Hematopoietic multipotent progenitor cell treated with erythropoietin and hydrocortisone succinate and interleukin-3 and kit ligand, for 15 days (in vitro differentiated cells): ENCODE measurements around the gene IFIT5.
"Not testable (repeated sequence)": the region's sequence is repeated elsewhere in the genome, so short reads cannot be mapped to it uniquely, and the experiment has no call there.

ENCODE experiments used
- DNase-seq: peaks from one replicate; pipeline ENCODE4 v3.0.0-alpha.2; 2015; ENCODE audit warnings: low spot score

The IFIT5 gene, protein sequence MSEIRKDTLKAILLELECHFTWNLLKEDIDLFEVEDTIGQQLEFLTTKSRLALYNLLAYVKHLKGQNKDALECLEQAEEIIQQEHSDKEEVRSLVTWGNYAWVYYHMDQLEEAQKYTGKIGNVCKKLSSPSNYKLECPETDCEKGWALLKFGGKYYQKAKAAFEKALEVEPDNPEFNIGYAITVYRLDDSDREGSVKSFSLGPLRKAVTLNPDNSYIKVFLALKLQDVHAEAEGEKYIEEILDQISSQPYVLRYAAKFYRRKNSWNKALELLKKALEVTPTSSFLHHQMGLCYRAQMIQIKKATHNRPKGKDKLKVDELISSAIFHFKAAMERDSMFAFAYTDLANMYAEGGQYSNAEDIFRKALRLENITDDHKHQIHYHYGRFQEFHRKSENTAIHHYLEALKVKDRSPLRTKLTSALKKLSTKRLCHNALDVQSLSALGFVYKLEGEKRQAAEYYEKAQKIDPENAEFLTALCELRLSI

DNA sequence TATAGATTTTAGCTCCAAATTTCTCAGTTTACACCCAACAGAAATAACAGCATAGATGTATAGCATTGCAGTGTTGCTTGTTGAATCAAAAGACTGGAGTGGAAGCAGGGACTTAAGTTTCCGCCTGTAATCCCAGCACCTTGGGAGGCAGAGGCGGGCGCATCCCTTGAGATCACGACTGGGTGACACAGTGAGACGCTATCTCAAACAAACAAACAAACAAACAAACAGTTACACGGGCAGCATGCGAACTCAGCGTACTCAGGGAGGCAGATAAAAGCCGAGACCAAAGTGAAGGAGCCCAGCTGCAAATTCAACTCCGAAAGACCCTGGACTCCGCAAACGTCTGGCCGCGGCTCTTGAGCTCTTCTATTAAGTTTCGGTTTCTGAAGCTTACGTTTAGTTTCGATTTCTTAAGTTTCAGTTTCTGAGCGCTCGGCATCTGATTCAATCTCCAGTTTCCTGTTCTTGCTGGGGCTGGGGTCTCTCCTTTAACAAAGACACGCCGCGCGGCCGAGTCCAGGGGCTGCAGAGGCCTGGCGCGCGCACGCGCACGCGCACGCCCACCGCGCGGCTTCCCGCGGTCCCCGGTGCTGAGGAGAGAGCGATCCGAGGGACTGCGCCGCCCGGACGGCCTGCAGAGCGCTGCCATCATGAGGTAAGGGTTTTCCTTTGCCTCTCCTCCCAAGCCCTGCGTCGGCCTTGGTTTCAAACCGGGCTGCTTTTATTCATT, at the start of gene IFIT5:
Gene IFIT5, plus strand, starts transcription at position 423 of the 733 bp plus-strand sequence. Its CDS starts 231 bp downstream, at position 654.
- DNase-seq = peak; percentile 73

DNA sequence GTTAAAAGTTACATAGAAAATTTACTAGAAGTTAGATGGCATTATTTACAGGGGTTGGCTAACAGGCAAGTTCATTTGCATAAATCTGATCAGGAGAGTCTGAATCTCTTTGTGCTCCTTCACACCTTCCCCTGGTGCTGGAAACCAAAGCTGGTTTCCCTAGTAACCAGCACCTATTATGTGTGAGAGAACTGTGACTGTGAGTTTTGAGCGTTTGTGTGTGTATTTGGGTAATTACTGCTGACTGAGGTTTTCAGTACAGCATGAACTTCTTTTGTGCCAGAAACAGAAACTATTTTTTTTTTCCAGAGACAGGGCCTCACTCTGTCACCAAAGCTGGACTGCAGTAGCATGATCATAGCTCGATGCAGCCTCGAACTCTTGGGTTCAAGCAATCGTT, 46.8 kb upstream of the IFIT5 start:
- no peak for DNase-seq

DNA sequence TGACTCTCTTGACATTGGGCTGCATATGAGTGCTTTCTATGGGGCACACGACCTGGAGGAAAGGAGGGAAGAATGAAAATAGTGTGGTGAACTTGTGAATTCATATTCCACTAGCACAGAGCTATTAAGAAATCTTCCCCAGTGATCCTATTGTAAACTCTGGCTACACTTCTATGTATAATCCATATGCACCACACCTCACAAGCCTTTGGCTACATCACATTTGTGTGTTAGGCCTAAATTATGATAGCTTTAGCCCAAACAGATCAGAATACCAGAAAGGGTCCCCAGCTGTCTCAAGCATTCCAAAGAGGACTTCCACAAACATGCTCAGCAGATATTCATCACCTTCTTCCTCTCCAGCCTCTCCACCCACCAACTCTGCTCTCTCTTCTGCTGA, 46.2 kb upstream of the IFIT5 start:
- DNase-seq = no peak

DNA sequence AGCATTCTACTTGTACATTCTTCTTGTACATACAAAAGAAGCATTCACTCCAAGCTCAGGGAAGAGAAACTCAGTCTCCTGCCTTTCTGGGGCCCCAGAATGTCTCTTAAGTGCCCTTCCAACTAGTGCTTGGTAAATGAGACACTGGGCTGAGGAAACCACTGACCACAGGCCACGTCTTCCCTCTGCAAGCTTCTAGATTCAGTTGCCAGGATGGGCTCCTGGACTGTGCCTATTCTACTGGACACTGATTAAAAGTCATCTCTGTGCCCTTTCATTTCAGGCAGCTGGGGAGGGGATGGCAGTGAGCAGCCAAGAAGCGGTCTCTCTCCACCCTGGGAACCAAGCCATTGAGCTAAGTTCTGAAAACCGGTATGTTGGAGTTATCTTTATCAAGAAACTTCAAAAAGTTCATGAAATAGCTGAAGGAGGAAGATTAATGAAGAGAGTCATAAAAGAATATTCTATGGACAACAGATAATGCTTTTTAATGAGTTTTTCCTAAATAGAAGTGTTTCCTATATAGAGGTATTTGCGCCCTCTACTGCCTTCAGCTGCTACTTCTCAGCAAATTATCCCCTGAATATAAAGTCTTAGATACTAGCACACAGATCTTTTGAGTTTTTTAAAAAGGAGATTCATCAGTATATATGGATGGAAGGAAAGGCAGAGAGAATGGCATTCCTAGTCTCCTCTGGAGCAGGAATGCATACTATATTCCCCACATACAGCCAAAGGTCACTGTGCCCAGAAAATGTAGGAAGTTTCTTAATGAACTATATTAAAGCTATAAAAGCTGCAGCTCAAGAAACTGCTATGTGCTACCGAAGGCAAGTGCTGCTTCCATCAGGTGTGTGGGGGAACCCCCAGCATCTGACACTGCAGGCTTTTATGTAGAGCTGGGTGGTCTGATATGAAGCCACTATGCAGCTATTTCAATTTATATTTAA, 44.9 kb upstream of the IFIT5 start:
- peak; percentile 60 for DNase-seq

DNA sequence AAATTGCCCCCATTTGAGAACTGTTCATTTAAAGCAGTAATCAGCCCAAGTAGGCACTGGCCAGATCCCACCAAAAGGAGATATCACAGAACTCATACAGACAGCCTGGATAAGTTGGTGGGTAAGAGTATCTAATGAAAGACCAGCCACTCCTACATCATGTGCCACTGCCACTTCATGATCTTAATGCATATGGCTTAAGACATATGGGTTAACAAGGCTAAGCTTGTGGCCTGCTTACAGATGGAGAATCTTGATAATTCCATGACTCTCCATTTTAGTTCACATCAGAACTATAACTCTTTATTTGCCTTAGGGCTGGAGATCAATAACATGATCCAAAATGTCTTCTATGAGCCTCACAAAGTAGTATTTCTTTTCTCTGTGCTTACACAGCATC, 43.3 kb upstream of the IFIT5 start:
- peak; percentile 51 for DNase-seq

DNA sequence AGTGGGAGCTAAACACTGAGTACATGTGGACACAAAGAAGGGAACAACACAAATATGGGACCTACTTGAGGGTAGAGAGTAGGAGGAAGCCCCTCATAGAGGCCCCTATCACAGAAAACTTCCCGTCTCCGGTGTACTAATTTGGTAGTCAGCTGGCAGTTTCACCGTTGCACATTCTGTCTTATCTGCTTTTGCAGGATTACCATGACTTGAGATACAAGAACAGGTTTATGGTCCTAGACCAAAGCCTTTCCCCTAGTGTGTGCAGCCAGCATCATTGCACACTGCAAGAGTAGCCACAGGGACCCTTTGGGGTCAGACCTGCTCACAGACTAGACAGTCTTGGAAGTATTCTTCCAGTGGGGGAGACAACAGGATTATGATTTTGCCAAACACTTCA, 42.4 kb upstream of the IFIT5 start:
- peak; percentile 49 for DNase-seq

DNA sequence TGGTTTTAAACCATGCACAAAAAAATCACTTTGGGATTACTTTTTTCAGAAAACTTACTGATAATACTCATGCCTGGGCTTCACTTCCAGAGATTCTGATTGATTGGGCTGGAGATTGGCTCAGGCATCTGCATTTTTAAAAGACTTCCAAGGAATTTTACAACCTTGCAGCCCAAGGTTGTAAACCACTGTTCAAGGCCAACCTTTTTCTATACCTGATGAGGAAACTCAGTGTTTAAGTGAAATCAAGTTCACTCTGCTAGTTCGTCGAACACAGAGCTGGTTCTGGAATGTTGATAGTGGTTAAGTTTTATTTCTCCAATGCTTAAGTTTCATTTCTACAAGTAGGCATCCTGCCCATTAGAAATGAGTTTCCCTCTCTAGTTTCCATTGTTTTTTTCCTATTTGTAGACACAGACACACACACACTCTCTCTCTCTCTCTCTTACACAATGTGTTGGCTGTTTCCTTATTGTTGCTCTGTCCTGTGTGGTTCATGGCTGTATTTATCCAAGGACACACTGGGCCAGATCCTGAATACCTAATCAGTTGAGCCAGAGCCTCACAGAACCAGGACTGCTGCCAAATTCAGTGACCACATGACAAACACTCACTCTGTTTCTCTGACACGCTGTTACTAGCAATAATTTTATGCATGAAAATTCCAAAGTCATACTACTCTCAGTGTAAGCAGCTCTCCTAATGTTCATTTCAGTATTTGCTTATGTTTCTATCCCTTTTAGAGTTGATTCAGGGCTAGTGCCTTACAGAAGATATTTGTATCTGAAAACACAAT, 40.3 kb upstream of the IFIT5 start:
- peak; percentile 89 for DNase-seq

DNA sequence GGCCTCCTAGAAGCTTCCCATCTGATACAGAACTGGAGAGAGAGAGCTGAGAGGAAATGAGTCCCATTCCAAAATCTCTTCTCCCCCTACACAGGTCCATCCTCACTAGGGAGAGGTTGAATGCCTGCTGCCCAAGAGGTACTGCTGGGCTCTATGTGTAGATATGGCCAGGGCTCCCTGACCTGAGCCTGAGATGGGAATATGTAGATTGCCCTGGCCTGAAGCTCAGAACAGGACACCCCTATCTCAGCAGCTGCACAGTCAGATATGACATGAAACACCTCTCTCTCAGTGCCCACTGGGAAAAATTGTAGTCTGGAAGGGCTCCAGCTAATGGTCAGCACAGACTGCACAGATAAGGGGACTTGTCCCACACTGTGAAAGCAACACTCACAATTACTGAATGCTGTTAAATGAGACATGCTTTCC, 39.6 kb upstream of the IFIT5 start:
- DNase-seq = peak; percentile 77

DNA sequence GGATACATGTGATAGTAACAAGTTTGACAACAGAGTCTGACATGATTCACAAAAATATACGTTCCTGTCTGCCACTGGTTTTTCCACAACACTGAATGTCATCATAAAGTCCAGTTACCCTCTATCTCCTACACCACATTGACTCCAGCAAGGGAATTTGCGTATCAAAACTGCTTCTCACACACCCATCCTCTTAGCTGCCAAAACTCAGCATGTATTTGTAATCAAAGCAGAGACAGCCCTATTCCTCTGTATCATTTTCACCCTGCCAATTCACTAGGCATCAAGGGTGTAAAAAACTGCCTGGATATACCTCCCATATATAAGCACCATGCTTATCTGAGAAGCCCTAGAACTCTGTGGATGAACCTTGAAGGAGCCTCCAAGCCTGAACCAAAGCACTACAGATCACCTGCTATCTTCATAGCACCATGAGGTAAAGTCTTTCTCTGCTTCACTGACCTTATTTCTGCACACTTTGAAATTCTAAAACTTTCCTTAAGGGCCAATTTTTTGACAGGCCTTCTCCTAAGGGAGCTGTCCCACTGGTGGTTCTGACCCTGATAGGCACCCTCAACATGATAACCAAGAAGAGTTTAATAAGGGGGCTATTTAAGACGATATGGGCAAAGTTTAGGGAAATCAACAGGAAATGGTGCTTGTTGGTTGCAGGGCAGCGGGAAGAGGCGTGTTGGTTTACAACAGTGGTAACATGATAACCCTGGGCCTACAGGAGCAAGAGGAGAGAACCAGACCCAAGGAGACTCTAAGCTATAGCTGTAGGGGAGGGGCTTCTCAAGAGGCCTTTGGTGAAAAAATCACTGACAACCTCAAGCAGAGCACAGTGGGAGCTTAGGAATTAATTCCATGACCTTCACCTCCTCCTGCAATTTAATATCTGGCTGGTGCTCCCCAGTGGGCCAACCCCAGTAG, 36.4 kb upstream of the IFIT5 start, which contains the start of gene IFIT1B:
Gene IFIT1B, plus strand, starts transcription at position 352 of the 933 bp plus-strand sequence. Its CDS starts 80 bp downstream, at position 432.
- DNase-seq = peak; percentile 91

DNA sequence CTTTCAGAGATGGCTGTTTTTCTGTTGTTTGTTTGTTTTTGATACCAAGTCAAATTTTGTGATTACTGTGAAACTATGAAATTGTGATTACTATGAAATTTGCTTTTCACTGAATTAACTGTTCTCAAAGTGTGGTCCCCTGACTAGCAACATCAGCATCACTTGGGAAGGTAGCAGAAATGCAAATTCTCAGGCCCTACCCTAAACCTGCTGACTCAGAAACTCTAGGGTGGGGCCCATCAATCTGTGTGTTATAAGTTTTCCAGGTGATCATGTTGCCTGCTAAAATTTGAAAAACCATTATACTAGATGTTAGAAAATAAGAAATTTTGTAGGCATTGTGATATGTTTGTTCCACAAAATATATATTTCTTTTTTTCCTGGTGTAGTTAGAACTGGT, 35.3 kb upstream of the IFIT5 start:
- DNase-seq = peak; percentile 33

DNA sequence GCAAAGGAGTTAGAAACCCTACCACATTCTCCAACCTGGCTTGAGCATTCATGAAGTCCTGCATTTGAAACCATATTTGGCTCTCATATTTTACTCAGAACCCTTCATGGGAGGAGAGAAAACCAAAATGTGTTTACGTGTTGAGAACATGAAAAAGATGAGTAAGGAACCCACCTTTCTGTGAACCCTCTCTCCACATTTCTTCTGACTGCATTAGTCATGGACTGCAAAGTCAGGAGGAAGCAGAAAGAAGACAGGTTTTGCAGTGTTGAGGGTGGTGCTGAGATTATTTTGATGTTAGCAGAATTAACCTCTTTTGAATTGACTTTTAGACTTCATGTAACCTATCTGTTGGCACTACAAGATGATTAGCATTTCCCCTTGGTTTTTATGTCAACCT, 31.6 kb upstream of the IFIT5 start:
- DNase-seq = no peak

DNA sequence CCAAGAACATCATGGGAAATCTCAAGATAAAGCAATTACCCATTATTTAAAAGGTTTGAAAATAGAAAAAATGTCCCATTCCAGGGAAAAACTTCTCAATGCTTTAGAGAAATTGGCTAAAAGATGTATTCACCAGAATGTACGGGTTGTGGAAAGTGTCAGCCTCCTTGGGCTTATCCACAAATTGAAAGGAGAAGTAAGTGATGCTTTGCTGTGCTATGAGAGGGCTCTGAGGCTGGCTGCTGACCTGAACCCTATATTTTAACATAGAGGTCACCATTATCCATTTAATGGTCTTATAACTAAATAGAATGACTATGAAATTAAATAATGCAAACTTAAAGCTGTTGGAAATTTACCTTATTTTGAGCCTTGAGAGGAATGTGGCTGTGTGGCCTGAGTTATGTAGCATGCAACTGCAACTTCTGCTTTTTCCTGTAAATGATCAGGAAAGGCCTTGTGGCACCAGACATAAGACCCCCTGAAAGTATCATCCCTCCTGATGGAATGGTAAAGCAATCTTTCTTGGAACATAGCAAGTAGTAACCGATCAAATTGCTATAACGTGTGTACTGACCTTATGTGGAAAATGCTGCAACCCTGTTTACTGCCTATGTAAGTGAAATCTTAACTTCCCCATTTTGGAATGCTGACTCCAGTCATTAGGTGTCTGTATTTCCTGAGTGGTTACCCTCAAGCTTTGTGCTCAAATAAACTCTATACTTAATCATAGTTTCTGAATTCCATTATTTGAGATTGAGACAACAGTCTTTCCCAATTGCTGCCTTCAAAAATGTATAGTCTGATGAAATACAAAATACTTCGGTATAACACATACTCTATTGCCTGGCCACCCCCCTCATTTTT, 29.7 kb upstream of the IFIT5 start:
- no peak for DNase-seq

DNA sequence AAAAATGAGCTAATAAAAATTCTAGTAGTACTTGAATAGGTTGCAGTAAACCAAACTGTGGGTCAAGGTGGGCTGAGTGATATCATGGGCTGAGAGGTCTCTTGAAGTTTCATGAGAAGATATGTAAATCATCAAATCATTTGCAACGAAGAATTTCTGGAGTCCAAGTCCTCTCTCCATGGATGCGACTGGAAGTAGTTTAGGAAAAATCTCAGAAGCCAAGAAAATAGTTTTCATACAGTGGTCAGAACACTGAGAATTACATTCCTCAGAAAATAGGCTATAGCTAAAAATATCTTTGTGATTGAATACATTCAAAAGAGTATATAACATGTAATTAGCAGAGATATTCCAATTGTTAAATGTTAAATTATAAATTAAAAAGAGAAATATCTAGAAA, 25.6 kb upstream of the IFIT5 start:
- DNase-seq = no peak

DNA sequence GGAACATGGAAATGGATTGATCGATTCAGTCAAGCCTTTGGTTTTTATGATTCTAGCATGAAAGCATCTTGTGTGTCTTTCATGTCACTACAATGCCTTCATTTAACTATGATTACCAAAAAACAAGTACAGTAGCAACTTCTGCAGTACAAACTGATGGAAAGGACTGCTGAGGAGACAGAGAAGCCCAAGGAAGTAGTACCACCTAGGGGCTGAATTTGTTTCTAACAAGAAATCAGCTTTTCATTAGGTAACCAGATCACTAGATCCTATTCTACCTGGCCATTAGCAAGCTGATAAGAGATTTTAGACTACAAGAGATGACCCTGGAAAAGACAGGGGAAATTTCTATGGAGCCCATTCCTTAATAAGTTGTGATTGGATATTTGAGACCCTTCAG, 25.1 kb upstream of the IFIT5 start:
- DNase-seq = peak; percentile 47

DNA sequence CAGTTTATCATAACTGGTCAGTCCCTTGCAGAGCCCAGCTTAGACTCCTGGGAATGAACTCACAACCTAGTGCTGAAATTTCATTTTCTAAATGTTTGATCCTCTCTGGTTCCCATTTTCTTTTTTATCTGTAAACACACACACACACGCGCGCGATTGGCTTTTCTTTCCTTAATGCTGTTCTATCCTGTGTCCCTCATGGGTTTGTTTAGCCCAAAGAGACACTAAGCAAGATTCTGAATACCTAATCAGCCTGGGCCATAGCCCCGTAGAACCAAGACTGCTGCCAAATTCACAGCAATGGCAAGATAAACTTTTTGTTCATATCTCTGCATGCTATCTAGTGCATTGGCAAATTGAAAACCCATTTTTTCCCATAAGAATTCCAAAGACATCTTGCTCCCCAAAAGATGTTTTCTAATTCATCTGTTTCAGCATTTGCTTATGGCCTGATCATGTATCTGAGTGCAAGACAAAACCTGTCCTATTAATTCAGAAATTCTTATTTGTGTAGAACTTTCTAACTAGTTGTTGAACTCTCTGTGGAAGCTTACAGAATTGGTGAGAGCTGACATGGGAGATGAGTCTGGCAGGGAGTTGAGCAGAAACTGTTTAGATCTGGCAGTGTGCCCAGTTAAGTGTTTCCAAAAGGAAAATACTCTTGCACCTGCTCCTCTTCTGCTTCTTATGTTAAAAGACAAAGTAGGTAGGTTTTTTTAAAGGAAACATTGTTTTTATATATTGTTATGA, 23.7 kb upstream of the IFIT5 start:
- peak; percentile 66 for DNase-seq

DNA sequence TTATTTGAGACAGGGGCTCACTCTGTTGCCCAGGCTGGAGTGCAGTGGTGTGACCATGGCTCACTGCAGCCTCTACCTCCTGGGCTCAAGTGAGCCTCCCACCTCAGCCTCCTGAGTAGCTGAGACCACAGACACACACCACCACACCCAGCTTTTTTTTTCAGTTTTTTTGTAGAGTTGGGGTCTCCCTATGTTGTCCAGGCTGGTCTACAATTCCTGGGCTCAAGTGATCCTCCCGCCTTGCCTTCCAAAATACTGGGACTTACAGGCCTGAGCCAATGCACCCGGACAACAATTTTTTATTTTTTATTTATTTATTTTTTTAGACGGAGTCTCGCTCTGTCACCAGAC, 23.2 kb upstream of the IFIT5 start:
- not testable (repeated sequence) for DNase-seq

DNA sequence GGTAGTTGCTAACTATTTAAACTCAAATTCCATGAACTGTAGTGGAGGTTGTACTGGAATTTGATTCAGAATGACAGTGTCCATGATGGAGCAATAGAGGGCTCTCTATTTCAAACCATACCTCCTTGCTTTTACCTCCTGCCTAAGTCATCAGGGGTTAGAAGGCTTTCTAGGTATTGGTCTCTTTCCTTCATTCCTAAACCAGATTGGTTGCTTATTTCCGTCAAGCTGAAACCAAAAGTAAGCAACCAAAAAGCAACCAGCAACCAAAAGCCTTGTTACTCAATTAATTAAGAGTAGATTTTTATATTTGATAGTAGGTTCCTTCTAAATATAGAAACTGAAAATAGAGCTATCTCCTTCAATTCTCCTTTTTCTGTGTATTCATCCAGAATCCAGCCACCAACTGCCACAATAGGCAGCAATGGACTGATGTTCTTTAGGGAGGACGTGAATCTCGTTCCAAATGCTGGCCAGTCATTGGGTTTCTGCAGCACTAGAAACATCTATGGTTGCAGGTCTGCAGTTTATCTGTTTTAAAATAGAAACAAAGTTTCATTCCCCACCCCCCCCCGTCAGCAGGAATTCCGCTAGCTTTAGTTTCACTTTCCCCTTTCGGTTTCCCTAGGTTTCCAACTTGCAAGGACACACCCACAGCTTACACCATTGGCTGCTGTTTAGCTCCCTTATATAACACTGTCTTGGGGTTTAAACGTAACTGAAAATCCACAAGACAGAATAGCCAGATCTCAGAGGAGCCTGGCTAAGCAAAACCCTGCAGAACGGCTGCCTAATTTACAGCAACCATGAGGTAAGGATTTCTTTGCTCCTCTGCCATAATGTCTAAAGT, 22.2 kb upstream of the IFIT5 start, which contains the start of gene IFIT1:
Gene IFIT1, plus strand, starts transcription at position 717 of the 850 bp plus-strand sequence. Its CDS starts 90 bp downstream, at position 807.
- peak; percentile 78 for DNase-seq
